Right lobe of liver (tissue), 6 donors: ENCODE measurements around the gene CLIP2. TPM values are rescaled to one million over a fixed set of nuclear protein-coding genes. Genes with fewer than 3 reads are reported as not detected.
A peak's percentile ranks its signal among the peaks of the same experiment; 100 is the strongest.

Source experiments
- ATAC-seq, 4 donors: fragments of 200-7000 bp; cut with Tn5 transposase; one replicate each; pipeline ENCODE4 v1.9.1; 2020; ENCODE audit warnings: mild to moderate bottlenecking in 4 of 4, moderate library complexity in 4 of 4
- DNase-seq, 3 donors: peaks; one replicate each; pipeline ENCODE4 v3.0.0-alpha.2; 2020
- H3K27ac ChIP-seq, 3 donors: fragments of 200-600 bp; one replicate each; pipeline ENCODE4 v1.8.0; 2022
- H3K27me3 ChIP-seq, 2 donors: fragments of 200-600 bp; one replicate each; pipeline ENCODE4 v1.8.0; 2022
- H3K36me3 ChIP-seq, 4 donors: fragments of 200-600 bp; sonication (generic) in 1 of 4; one replicate each; pipeline versions ENCODE4 v1.5.1 to v1.8.0; 2017 to 2022; ENCODE audit warnings: control low read depth in 1 of 4
- H3K4me1 ChIP-seq, 4 donors: fragments of 200-600 bp; sonication (generic) in 1 of 4; one replicate each; pipeline versions ENCODE4 v1.5.1 to v1.8.0; 2017 to 2022; ENCODE audit warnings: control low read depth in 1 of 4
- H3K4me3 ChIP-seq, 3 donors: fragments of 200-600 bp; one replicate each; pipeline ENCODE4 v1.8.0; 2022
- H3K9me3 ChIP-seq, 4 donors: fragments of 200-600 bp; sonication (generic) in 1 of 4; one replicate each; pipeline versions ENCODE4 v1.5.1 to v1.8.0; 2017 to 2022; ENCODE audit warnings: control low read depth in 1 of 4
- POLR2A ChIP-seq: fragments of 450-650 bp; IDR thresholded peaks from one replicate; pipeline ENCODE4 v1.6.1; 2017; ENCODE audit warnings: antibody characterized with exemption, mild to moderate bottlenecking
- WGBS: methylation state at CpG from one replicate; pipeline ENCODE4 v1.1.6; 2018; ENCODE audit warnings: low coverage, low lambda C conversion rate; ENCODE audit not compliant: insufficient coverage; ENCODE audit errors: missing lambda C conversion rate; 5-methylcytosine and 5-hydroxymethylcytosine counted together
- intact Hi-C, 2 donors: fragments of 100-400 bp; cut with DNase I; formaldehyde crosslinking; loops; one replicate each; pipeline versions ENCODE4 v1.11.2 to v1.14.1; 2022
- total RNA-seq, 6 experiments: library from RNA; depleted of rRNA in 2 of 6; stranded (reverse); fragments of >200 nt in 2 of 6; fragmentation: NEBNext Ultra II Directional in 3 of 6; extraction: Animal tissue kit (Norgen Biotek cat#: 25700) in 3 of 6; gene quantifications; one replicate each; pipeline versions ENCODE4 v1.1.0 to v1.2.4, GENCODE V29; 2016 to 2023
- TF ChIP-seq, protein P1 (sequence below), 4 donors: fragments of 200-600 bp in 3 of 4; fragments of 450-650 bp in 1 of 4; IDR thresholded peaks; one replicate each; pipeline versions ENCODE4 v1.5.1 to v1.8.0; 2016 to 2022; ENCODE audit warnings: antibody characterized with exemption in 4 of 4, mild to moderate bottlenecking in 2 of 4
- donor health status: DM: no; HTN: yes; CAD: no.
- donor health status: DM: no; HTN: no; CAD: no.
- donor health status: DM: no; HTN: no; CAD: no.
- donor health status: DM: no; HTN: yes; CAD: no.
- donor health status: DM: no; HTN: yes; CAD: no.

CLIP2 gene
- total RNA-seq, 6 experiments from 2014 or later, result 2.8 to 6.8 (median 4.2) TPM

DNA sequence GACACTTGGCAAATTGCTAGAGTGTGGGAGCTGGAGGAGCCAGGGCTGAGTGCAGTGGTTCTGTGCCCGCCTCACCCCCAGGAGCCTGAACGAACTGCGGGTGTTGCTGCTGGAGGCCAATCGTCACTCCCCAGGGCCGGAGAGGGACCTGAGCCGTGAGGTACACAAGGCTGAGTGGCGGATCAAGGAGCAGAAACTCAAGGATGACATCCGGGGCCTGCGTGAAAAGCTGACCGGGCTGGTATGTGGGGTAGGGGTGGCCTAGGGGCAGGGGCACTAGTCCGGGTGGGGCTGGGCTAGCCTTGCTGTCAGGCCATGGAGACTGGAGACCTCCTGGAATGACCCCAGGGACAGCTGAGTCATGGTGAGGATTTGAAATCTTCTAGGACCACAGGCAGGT, 107.8 kb downstream of the CLIP2 start:
- no peaks in the 10 kb centered on the region for H3K27me3 ChIP-seq
- no peaks in the 10 kb centered on the region for H3K36me3 ChIP-seq
- H3K4me1 ChIP-seq, result no peaks in the 10 kb centered on the region
- no peak overlapping the region for H3K4me3 ChIP-seq
- intact Hi-C loops, result loop anchor here in 1 of 2 donors (10.0 kb wide), 1 partner anchor 332 kb away; no protein-coding TSS in a partner anchor
- no peak overlapping the region for H3K27ac ChIP-seq
- ATAC-seq (no peak), DNase-seq (no peak)
- no peaks in the 10 kb centered on the region for H3K9me3 ChIP-seq
- WGBS, result 100% methylated on average over 5 of the region's 11 CpGs
- TF ChIP-seq, protein P1, sequence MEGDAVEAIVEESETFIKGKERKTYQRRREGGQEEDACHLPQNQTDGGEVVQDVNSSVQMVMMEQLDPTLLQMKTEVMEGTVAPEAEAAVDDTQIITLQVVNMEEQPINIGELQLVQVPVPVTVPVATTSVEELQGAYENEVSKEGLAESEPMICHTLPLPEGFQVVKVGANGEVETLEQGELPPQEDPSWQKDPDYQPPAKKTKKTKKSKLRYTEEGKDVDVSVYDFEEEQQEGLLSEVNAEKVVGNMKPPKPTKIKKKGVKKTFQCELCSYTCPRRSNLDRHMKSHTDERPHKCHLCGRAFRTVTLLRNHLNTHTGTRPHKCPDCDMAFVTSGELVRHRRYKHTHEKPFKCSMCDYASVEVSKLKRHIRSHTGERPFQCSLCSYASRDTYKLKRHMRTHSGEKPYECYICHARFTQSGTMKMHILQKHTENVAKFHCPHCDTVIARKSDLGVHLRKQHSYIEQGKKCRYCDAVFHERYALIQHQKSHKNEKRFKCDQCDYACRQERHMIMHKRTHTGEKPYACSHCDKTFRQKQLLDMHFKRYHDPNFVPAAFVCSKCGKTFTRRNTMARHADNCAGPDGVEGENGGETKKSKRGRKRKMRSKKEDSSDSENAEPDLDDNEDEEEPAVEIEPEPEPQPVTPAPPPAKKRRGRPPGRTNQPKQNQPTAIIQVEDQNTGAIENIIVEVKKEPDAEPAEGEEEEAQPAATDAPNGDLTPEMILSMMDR (IDR thresholded peaks at IDR 0.05), result no peak
- no peak for TF ChIP-seq POLR2A

DNA sequence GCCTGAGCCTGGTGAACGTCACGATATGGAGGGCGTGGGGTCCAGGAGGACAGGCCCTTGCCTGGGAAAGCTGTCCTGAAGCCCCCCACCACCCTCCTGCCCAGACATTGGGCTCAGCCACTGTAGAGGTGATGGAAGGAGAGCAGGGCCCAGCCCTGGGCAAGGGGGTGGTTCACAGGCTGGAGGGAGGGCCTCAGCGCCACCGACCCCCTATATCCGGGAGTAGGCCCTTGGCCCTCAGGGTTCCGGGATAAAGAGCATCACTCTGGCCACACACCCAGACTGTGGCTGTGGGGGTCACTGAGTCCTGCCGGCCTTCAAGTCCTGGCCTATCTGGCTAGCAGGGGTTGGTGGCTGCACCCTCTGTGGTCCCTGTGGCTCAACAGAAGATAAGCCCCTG, 109.2 kb downstream of the CLIP2 start:
- no peaks in the 10 kb centered on the region for H3K9me3 ChIP-seq
- no peak overlapping the region for H3K4me3 ChIP-seq
- no peaks in the 10 kb centered on the region for H3K4me1 ChIP-seq
- 81% methylated on average over 4 of the region's 8 CpGs for WGBS
- ATAC-seq (no peak), DNase-seq (no peak)
- H3K27ac ChIP-seq, result no peak overlapping the region
- TF ChIP-seq, protein P1 (IDR thresholded peaks at IDR 0.05), result no peak
- TF ChIP-seq POLR2A, result no peak
- no peaks in the 10 kb centered on the region for H3K36me3 ChIP-seq
- no peaks in the 10 kb centered on the region for H3K27me3 ChIP-seq
- intact Hi-C loops, result loop anchor here in 1 of 2 donors (10.0 kb wide), 1 partner anchor 334 kb away; no protein-coding TSS in a partner anchor

DNA sequence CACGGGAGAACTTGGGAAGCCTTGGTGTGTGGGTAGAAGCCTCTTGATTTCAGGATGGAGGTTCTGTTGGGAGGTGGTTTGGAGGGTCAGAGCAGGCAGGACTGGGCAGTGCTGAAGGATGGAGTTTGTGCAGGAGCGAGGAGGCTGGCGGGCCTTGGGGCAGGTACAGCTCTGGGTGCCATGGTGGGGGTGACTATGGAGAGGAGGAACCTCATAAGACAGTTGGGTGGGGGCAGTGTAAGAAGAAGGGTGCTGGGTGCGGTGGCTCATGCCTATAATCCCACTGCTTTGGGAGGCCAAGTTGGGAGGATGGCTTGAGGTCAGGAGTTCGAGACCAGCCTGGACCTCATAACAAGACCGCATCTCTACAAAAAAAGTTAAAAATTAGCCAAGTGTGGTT, 109.8 kb downstream of the CLIP2 start:
- TF ChIP-seq POLR2A, result no peak
- TF ChIP-seq, protein P1 (IDR thresholded peaks at IDR 0.05), result no peak
- ATAC-seq, result no peak
- 75% methylated on average over 5 of the region's 6 CpGs for WGBS
- intact Hi-C loops, result loop anchor here in 1 of 2 donors (10.0 kb wide), 1 partner anchor 334 kb away; no protein-coding TSS in a partner anchor
- Histone ChIP-seq H3K4me3 (no peak overlapping the region), H3K27me3 (no peaks in the 10 kb centered on the region), H3K9me3 (no peaks in the 10 kb centered on the region), H3K27ac (no peak overlapping the region), H3K4me1 (no peaks in the 10 kb centered on the region), H3K36me3 (no peaks in the 10 kb centered on the region)
- DNase-seq, result no peak

DNA sequence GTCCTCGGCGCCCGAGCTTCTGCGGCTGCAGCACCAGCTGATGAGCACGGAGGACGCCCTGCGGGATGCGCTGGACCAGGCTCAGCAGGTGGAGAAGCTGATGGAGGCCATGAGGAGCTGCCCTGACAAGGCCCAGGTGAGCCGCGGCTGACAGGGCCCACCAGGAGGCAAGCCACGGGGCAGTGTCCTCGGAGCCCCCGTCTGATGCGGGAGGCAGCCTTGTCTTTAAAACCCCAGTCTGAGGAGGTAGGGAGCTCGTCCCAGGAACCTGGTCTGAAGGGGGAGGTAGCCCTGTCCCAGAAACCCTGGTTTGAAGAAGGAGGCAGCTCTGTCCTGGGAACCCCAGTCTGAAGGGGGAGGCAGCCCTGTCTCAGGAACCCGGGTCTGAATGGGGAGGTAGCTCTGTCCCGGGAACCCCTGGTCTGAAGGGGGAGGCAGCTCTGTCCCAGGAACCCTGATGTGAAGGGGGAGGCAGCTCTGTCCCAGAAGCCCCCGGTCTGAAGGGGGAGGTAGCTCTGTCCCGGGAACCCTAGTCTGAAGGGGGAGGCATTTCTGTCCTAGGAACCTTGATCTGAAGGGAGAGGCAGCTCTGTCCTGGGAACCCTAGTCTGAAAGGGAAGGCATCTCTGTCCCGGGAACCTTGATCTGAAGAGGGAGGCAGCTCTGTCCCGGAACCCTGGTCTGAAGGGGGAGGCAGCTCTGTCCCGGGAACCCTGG, 111.4 kb downstream of the CLIP2 start:
- intact Hi-C loops, result loop anchor here (5.0 kb wide), 2 partner anchors 193 to 333 kb away; no protein-coding TSS in a partner anchor
- Histone ChIP-seq H3K4me3 (no peak overlapping the region), H3K27me3 (no peaks in the 10 kb centered on the region), H3K36me3 (no peaks in the 10 kb centered on the region), H3K4me1 (no peaks in the 10 kb centered on the region), H3K27ac (no peak overlapping the region), H3K9me3 (no peaks in the 10 kb centered on the region)
- ATAC-seq (peak in 2 of 4 donors; percentile 3 to 28), DNase-seq (no peak)
- TF ChIP-seq POLR2A, result no peak
- TF ChIP-seq, protein P1 (IDR thresholded peaks at IDR 0.05), result no peak
- no CpG with 5 or more reads among the region's 22 CpGs for WGBS
